IPS-20b (cell line): ENCODE measurements around the gene EMID1.
A peak's percentile ranks its signal among the peaks of the same experiment; 100 is the strongest.
"Not testable (repeated sequence)": the region's sequence is repeated elsewhere in the genome, so short reads cannot be mapped to it uniquely, and the experiment has no call there.

ENCODE experiments used
- H3K27ac ChIP-seq: one replicate; pipeline ENCODE4 v1.5.1; 2013; ENCODE audit warnings: low read length
- H3K27me3 ChIP-seq: 2 replicates; pipeline ENCODE4 v1.6.1; 2013; ENCODE audit warnings: mild to moderate bottlenecking, low read length, inconsistent platforms; ENCODE audit not compliant: insufficient read depth
- H3K36me3 ChIP-seq: 2 replicates; pipeline ENCODE4 v1.6.1; 2013; ENCODE audit warnings: low read depth, mild to moderate bottlenecking, inconsistent platforms, low read length, moderate library complexity; ENCODE audit not compliant: insufficient read depth
- H3K4me1 ChIP-seq: 2 replicates; pipeline ENCODE4 v1.6.1; 2013; ENCODE audit warnings: mild to moderate bottlenecking, control low read depth, inconsistent platforms, low read length, moderate library complexity; ENCODE audit not compliant: insufficient read depth
- H3K4me3 ChIP-seq: 2 replicates; pipeline ENCODE4 v1.5.1; 2013; ENCODE audit warnings: mild to moderate bottlenecking, low read length, inconsistent platforms
- H3K9ac ChIP-seq: 2 replicates; pipeline ENCODE4 v1.6.1; 2013; ENCODE audit warnings: low read depth, mild to moderate bottlenecking, inconsistent platforms, low read length, moderate library complexity
- H3K9me3 ChIP-seq: 2 replicates; pipeline ENCODE4 v1.6.1; 2013; ENCODE audit warnings: mild to moderate bottlenecking, low read depth, low read length, inconsistent platforms; ENCODE audit not compliant: insufficient read depth

Gene EMID1

DNA sequence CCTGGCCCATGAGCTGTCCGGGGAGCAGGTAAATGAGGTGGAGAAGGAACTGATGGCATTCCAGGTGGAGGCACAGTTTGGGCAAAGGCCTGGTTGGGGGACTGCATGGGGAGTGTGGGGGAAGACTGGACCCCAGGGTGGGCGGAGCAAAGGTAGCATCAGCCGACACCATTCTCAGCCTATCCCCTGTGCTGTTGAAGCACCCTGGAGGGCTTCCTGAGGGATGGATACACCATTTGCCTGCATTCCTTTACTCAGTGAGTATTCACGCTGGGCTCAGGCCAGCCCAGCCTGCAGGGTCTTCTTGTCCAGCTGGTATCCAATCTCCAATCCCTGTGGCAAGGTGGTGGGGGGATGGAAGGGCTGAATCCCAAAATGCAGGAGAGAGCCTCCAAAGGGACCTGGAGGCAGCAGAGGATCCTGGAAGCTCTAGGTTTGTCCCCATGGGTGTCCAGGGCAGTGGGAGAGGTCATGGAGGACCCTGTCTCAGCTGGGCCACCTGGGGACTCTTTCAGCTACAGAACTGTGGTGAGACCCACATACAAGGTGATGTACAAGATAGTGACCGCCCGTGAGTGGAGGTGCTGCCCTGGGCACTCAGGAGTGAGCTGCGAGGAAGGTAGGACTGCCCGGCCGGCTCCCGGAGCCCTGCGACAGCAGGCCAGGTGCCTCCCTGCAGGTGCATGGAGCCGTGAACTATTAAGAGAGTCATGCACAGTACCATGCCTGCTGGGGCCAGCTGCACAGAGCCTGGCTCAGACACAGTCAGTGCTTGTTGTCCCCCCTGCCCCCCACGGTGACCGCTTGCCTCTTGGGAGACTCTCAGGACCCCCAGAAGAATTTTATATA, 9.5 kb downstream of the EMID1 start:
- no peak overlapping the region for H3K9ac ChIP-seq
- no peaks in the 10 kb centered on the region for H3K27me3 ChIP-seq
- no peaks in the 10 kb centered on the region for H3K36me3 ChIP-seq
- H3K4me3 ChIP-seq, result no peak overlapping the region
- H3K4me1 ChIP-seq, result peaks cover 6% of the 10 kb centered on the region; the same call in 1 of the 2 replicates
- H3K27ac ChIP-seq, result no peak overlapping the region
- no peaks in the 10 kb centered on the region for H3K9me3 ChIP-seq

DNA sequence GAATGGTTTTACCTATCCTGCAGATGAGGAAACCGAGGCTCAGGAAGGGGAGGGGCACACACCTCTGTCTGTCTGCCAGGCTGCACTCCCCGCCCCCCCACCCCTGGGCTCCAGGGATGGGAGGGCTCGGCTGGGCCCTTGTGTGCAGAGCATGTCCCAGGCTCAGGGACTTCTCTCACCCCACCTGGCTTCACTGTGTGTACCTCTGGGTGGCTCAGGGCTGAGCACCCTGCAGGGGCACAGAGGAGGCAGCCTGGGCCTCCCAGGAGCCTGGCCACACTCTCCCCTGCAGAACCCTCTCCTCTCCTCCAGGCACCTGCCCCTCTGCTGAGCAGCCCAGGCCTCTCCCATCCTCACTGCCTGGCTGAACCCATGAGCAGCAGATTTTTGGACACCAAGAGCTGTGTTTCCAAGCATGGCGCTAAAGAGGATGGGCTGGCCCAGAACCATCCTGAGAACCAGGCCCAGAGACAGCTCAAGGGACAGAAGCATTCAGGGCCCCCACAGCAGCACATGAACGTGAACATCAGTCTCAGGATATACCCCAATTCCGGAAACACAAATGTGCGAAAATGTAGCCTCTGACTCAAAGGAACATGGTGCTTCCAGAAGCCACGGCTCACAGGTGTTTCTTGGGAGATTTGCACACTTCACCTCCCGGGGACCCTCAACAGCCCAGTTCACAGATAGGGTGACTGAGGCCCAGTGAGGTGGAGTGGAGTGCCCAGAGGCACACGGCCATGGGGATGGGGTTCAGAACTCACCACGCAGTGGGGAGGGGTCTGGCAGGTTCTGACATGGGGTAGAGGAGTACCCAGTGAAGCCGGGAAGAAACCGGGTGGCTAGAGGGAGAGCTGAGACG, 10.5 kb downstream of the EMID1 start:
- Histone ChIP-seq H3K27ac (no peak overlapping the region), H3K9ac (no peak overlapping the region), H3K36me3 (no peaks in the 10 kb centered on the region), H3K27me3 (no peaks in the 10 kb centered on the region), H3K4me3 (no peak overlapping the region), H3K4me1 (peaks cover 12% of the 10 kb centered on the region; the same call in 1 of the 2 replicates), H3K9me3 (no peaks in the 10 kb centered on the region)

DNA sequence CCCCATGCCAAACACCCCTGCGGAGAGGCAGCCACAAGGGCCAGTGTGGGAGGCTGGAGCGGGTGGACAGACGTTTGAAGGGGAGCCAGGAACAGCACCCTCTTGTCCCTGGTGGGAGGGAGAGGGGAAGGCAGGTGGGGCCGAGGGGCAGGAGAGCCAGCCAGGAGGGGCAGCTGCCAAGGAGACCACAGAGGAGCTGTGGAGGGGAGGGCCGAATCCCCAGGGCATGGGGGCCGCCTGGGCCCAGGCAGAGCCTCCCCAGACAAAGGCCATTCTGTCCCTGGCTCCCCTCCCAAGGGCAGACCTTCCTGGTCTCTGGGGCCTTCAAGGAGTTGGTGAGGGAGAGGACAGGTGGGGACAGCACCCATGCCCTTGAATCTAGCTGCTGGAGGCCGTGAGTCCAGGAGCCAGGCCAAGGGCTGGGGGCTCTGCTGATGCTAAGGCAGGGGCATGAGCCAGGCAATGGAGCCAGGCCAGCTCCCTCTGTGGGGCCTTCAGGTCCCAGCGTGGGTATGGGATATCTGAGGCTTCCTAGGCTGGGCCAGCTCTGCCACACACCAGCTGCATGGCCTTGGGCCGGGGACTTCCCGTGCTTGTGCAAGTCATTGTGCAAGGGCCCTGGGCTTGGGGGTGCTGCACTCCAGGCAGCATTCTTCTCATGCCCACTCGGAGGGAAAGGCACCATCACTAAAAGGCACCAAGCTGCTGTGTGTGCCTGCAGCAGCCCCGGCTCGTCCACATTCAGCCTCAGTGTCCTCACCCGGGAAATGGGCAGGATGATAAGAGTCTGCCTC, 11.4 kb downstream of the EMID1 start:
- Histone ChIP-seq H3K27ac (no peak overlapping the region), H3K36me3 (no peaks in the 10 kb centered on the region), H3K9me3 (no peaks in the 10 kb centered on the region), H3K9ac (no peak overlapping the region), H3K27me3 (no peaks in the 10 kb centered on the region), H3K4me3 (no peak overlapping the region), H3K4me1 (peaks cover 12% of the 10 kb centered on the region; the same call in 1 of the 2 replicates)

DNA sequence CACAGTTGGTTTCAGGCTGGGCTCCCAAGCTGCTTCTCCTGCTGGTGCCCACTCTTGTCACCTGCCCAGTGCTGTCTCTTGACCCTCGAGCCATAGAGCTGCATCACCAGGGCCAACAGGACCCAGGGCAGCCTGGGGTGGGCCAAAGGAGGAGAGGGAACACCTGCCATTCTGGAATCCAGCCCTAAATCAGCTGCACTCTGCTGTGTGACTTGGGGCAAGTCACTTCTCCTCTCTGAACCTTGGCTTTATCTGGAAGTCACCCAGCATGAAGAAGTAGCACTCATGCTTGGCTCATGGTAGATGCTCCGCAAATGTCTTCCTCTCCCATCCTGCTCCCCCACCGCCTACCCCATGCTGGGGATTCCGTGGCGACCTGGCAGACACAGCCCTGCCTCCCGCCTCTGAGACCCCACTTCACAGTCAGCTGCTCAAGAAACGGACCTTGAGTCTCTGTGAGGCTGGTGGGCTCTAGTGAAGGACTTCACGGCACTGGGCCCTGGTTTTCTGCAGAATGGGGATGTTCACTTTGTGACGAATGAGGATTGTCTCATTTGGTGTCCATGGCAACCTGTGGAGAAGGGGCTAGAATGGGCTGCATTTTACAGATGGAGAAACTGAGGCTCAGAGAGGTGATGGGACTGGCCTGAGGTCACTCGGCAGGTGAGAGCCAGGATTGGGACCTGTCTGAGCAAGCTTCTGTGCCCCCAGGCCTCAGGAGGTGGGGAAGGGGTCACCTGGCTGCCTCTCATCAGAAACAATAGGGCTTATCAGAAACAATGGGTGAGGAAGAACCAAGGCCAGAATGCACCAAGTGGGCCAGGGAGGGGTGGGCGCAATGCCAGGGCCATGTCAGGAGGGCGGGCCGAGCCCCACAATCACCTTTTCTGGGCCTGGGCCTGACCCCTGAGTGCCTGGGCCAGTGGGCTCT, 12.4 kb downstream of the EMID1 start:
- Histone ChIP-seq H3K27me3 (no peaks in the 10 kb centered on the region), H3K9me3 (no peaks in the 10 kb centered on the region), H3K4me3 (no peak overlapping the region), H3K4me1 (peaks cover 12% of the 10 kb centered on the region; the same call in 1 of the 2 replicates), H3K36me3 (no peaks in the 10 kb centered on the region), H3K9ac (no peak overlapping the region), H3K27ac (no peak overlapping the region)

DNA sequence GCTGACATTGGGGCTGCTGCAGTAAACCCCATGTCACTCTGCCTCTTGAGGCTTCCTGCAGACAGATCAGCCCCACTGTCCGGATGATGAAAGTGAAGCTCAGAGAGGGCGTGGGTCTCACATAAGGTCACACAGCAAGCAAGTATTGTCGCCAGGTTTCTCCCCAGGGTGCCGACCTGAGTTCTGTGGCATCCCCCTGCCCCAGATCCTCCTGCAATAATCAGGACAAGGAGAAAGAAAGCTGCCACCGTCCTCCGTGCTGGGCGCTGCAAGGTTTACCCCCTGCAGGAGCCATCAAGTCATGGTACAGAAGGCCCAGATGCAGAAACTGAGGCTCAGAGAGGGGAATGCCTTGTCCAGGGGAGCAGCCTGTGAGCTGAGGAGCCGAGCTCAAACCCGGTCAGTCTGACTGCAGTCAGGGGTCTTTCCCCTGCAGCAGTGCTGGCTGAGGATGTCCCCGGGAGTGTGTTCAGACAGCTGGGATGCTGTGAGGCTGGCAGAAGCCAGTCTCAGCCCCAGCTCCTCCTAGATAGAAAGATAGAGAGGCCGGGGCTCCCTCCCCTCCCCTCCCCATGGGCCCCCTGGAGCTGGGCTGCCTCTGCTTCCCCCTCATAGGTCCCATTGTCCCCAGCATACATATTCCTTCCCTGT, 13.2 kb downstream of the EMID1 start:
- H3K4me3 ChIP-seq, result no peak overlapping the region
- H3K4me1 ChIP-seq, result peaks cover 12% of the 10 kb centered on the region; the same call in 1 of the 2 replicates
- no peak overlapping the region for H3K9ac ChIP-seq
- no peak overlapping the region for H3K27ac ChIP-seq
- H3K27me3 ChIP-seq, result no peaks in the 10 kb centered on the region
- H3K36me3 ChIP-seq, result no peaks in the 10 kb centered on the region
- H3K9me3 ChIP-seq, result no peaks in the 10 kb centered on the region

DNA sequence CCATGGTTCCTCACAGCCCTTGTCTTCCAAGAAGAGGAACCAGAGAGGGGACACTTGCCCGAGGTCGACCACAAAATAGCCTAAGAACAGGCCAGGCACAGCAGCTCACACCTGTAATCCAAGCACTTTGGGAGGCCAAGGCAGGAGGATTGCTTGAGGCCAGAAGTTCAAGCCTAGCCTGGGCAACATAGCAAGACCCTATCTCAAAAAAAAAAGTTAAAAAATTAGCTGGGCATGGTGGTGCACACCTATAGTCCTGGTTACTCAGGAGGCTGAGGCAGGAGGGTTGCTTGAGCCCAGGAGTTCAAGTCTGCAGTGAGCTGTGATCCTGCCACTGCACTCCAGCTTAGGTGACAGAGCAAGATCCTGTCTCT, 13.7 kb downstream of the EMID1 start:
- H3K27ac ChIP-seq, H3K4me3 ChIP-seq, H3K36me3 ChIP-seq, H3K9ac ChIP-seq, H3K9me3 ChIP-seq, H3K27me3 ChIP-seq: not testable (repeated sequence)
- peaks cover 12% of the 10 kb centered on the region; the same call in 1 of the 2 replicates for H3K4me1 ChIP-seq

DNA sequence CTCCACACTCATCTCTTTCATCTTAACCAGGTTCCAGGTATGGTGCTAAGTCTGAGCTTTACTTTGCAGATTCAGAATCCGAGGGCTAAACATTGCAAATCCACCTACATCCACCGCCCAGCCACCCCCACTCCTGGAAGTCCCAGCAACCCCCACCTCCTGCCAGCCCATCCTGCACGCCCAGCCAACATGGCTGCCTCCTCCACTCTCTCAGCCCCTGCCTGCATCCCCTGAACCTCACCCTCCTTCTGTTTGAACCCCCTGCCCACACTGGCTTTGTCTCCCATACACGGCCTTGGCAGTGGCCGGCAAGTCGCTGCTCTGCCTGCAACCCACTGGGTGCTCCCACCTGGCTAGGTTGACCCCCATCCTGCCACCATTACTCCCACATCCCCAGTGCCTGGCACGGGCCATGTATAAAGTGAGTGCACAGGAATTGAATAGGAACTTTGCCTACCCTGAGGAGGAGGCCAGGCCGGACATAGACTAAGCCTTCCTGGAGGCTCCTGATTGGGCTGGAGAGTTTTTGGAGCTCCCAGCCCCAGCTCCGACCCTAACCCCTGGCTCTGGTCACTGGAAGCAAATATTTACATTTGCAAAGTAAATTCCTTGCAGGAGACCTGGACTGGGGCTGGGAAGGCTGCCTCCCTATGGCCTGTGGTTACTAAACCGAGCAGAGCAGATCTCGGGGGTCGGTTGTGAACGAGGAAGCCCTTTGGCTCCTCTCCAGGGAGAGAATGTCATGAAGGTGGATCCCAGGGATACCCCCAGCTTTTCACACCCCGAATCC, 14.4 kb downstream of the EMID1 start:
- no peak overlapping the region for H3K27ac ChIP-seq
- no peaks in the 10 kb centered on the region for H3K36me3 ChIP-seq
- H3K9ac ChIP-seq, result peak overlapping the region; percentile 58
- H3K4me1 ChIP-seq, result peaks cover 9% of the 10 kb centered on the region; the same call in 1 of the 2 replicates
- H3K27me3 ChIP-seq, result no peaks in the 10 kb centered on the region
- no peak overlapping the region; the same call in 1 of the 2 replicates for H3K4me3 ChIP-seq
- H3K9me3 ChIP-seq, result no peaks in the 10 kb centered on the region

DNA sequence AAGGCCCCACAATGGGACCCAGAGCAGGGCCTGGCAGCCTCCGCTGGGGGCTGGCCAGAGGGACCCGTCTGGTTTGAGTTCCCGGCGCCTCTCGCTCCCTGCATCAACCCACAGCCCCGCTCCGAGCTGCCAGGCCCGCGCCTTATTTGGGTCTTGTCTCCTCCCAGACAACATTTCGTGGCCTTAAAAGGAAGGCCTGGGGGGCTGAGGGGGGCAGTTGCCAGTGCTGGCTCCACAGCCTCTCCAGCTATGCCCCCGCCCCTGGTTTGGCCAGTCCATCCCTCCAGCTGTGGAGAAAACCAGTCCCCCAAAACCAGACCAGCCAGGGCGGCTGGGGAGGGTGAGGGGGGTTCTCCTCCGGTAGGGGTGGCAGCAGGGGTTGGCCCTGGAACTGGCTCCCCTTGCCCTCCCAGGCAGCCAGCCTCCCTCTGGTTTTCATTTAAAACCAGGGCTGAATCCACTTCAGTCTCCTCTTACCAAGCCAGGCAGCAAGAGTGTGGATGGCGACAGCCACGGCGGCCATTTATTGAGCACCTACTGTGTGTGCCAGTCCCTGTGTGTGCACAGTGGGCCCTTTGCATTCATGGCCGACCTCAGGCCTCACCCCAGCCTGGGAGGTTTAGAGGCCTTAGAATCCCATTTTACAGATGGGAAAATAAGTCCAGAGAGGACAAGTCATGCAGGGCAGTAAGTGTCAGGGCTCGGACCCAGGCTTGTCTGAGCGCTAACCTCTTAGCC, 18.6 kb downstream of the EMID1 start:
- no peak overlapping the region for H3K4me3 ChIP-seq
- H3K9ac ChIP-seq, result no peak overlapping the region
- H3K36me3 ChIP-seq, result no peaks in the 10 kb centered on the region
- no peaks in the 10 kb centered on the region for H3K27me3 ChIP-seq
- peaks cover 9% of the 10 kb centered on the region; the same call in 1 of the 2 replicates for H3K4me1 ChIP-seq
- H3K27ac ChIP-seq, result no peak overlapping the region
- H3K9me3 ChIP-seq, result no peaks in the 10 kb centered on the region

DNA sequence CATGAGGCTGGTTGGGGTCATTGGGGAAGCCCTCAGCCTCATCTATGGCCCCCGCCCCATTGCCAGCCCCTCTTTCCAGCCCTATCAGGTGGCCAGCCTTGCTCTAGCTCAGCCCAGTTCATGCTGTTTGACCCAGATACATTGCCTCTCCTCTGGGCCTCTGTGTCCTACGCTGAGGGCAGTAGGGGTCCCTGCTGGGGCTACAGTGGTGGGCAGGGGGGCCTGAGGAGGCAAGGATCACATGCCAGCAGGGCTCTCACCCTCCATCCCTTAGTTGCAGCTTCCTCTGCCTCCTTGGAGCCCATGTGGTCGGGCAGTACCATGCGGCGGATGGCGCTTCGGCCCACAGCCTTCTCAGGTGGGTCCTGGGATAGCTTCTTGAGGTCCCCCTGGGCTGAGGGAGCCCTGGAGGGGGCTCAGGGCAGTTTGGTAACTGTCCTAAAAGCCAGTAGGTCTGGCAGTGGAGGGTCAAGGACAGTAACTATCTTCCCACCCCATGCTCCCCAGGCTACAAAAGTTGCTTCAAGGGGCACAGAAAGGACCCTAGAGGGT, 19.2 kb downstream of the EMID1 start:
- Histone ChIP-seq H3K9me3 (no peaks in the 10 kb centered on the region), H3K27ac (no peak overlapping the region), H3K4me3 (no peak overlapping the region), H3K9ac (no peak overlapping the region), H3K4me1 (peaks cover 9% of the 10 kb centered on the region; the same call in 1 of the 2 replicates), H3K27me3 (no peaks in the 10 kb centered on the region), H3K36me3 (no peaks in the 10 kb centered on the region)
